IPS-20b (cell line): ENCODE measurements around the gene TAF9B.
A peak's percentile ranks its signal among the peaks of the same experiment; 100 is the strongest.

ENCODE experiments used
- H3K27ac ChIP-seq: one replicate; pipeline ENCODE4 v1.5.1; 2013; ENCODE audit warnings: low read length
- H3K27me3 ChIP-seq: 2 replicates; pipeline ENCODE4 v1.6.1; 2013; ENCODE audit warnings: mild to moderate bottlenecking, low read length, inconsistent platforms; ENCODE audit not compliant: insufficient read depth
- H3K36me3 ChIP-seq: 2 replicates; pipeline ENCODE4 v1.6.1; 2013; ENCODE audit warnings: low read depth, mild to moderate bottlenecking, inconsistent platforms, low read length, moderate library complexity; ENCODE audit not compliant: insufficient read depth
- H3K4me1 ChIP-seq: 2 replicates; pipeline ENCODE4 v1.6.1; 2013; ENCODE audit warnings: mild to moderate bottlenecking, control low read depth, inconsistent platforms, low read length, moderate library complexity; ENCODE audit not compliant: insufficient read depth
- H3K4me3 ChIP-seq: 2 replicates; pipeline ENCODE4 v1.5.1; 2013; ENCODE audit warnings: mild to moderate bottlenecking, low read length, inconsistent platforms
- H3K9ac ChIP-seq: 2 replicates; pipeline ENCODE4 v1.6.1; 2013; ENCODE audit warnings: low read depth, mild to moderate bottlenecking, inconsistent platforms, low read length, moderate library complexity
- H3K9me3 ChIP-seq: 2 replicates; pipeline ENCODE4 v1.6.1; 2013; ENCODE audit warnings: mild to moderate bottlenecking, low read depth, low read length, inconsistent platforms; ENCODE audit not compliant: insufficient read depth

TAF9B gene

GRCh38 chrX:78111140-78111931 is 28.1 kb downstream of the TAF9B start:
- H3K27me3 ChIP-seq: no peaks in the 10 kb centered on the region
- H3K36me3 ChIP-seq: peaks cover 84% of the 10 kb centered on the region
- H3K4me3 ChIP-seq: no peak overlapping the region
- no peak overlapping the region for H3K27ac ChIP-seq
- H3K4me1 ChIP-seq: peaks cover 4% of the 10 kb centered on the region; the same call in 1 of the 2 replicates
- H3K9me3 ChIP-seq: no peaks in the 10 kb centered on the region
- H3K9ac ChIP-seq: no peak overlapping the region

- Histone ChIP-seq H3K36me3 (peaks cover 65% of the 10 kb centered on the region), H3K27ac (no peak overlapping the region), H3K4me3 (no peak overlapping the region), H3K27me3 (no peaks in the 10 kb centered on the region), H3K9me3 (no peaks in the 10 kb centered on the region), H3K4me1 (peaks cover 9% of the 10 kb centered on the region; the same call in 1 of the 2 replicates), H3K9ac (no peak overlapping the region)
Measured at GRCh38 chrX:78109458-78109857, 30.0 kb downstream of the TAF9B start.

GRCh38 chrX:78106651-78106986 is 32.8 kb downstream of the TAF9B start:
- no peaks in the 10 kb centered on the region for H3K27me3 ChIP-seq
- H3K36me3 ChIP-seq: peaks cover 37% of the 10 kb centered on the region
- peak overlapping the region; percentile 96 for H3K4me3 ChIP-seq
- H3K9me3 ChIP-seq: no peaks in the 10 kb centered on the region
- no peak overlapping the region for H3K27ac ChIP-seq
- no peak overlapping the region; the same call in 1 of the 2 replicates for H3K9ac ChIP-seq
- peaks cover 9% of the 10 kb centered on the region; the same call in 1 of the 2 replicates for H3K4me1 ChIP-seq

- H3K27ac ChIP-seq: no peak overlapping the region
- H3K4me1 ChIP-seq: peaks cover 9% of the 10 kb centered on the region; the same call in 1 of the 2 replicates
- H3K4me3 ChIP-seq: peak overlapping the region; percentile 96
- H3K27me3 ChIP-seq: no peaks in the 10 kb centered on the region
- H3K36me3 ChIP-seq: peaks cover 31% of the 10 kb centered on the region
- peak overlapping the region; percentile 98; the same call in 1 of the 2 replicates for H3K9ac ChIP-seq
- H3K9me3 ChIP-seq: no peaks in the 10 kb centered on the region
Measured at GRCh38 chrX:78105944-78106650, 33.4 kb downstream of the TAF9B start.

- Histone ChIP-seq H3K27ac (peak overlapping the region; percentile 74), H3K9me3 (no peaks in the 10 kb centered on the region), H3K4me3 (peak overlapping the region; percentile 96), H3K36me3 (peaks cover 18% of the 10 kb centered on the region; the same call in 1 of the 2 replicates), H3K4me1 (peaks cover 9% of the 10 kb centered on the region; the same call in 1 of the 2 replicates), H3K27me3 (no peaks in the 10 kb centered on the region), H3K9ac (peak overlapping the region; percentile 98)
Measured at GRCh38 chrX:78104447-78105176, 34.8 kb downstream of the TAF9B start.

- Histone ChIP-seq H3K27ac (peak within 1 kb of the TSS; percentile 74), H3K9ac (peak within 1 kb of the TSS; percentile 98), H3K27me3 (no peaks in the 10 kb centered on the region), H3K36me3 (peaks cover 16% of the 10 kb centered on the region; the same call in 1 of the 2 replicates), H3K4me1 (peaks cover 9% of the 10 kb centered on the region; the same call in 1 of the 2 replicates), H3K9me3 (no peaks in the 10 kb centered on the region), H3K4me3 (peak within 1 kb of the TSS; percentile 96)
Measured at GRCh38 chrX:78103623-78104446, 35.6 kb downstream of the TAF9B start, which contains the start of gene PGK1. PGK1 (plus strand) TSS chrX:78104248; CDS start chrX:78104341, 93 bp downstream.

- H3K9ac ChIP-seq: peak overlapping the region; percentile 19; the same call in 1 of the 2 replicates
- no peak overlapping the region for H3K27ac ChIP-seq
- peaks cover 13% of the 10 kb centered on the region; the same call in 1 of the 2 replicates for H3K36me3 ChIP-seq
- H3K4me3 ChIP-seq: peak overlapping the region; percentile 58; the same call in 1 of the 2 replicates
- H3K4me1 ChIP-seq: peaks cover 9% of the 10 kb centered on the region; the same call in 1 of the 2 replicates
- no peaks in the 10 kb centered on the region for H3K27me3 ChIP-seq
- H3K9me3 ChIP-seq: no peaks in the 10 kb centered on the region
Measured at GRCh38 chrX:78103001-78103622, 36.3 kb downstream of the TAF9B start.

- no peaks in the 10 kb centered on the region for H3K27me3 ChIP-seq
- no peak overlapping the region for H3K4me3 ChIP-seq
- H3K36me3 ChIP-seq: peaks cover 5% of the 10 kb centered on the region; the same call in 1 of the 2 replicates
- no peaks in the 10 kb centered on the region for H3K9me3 ChIP-seq
- no peak overlapping the region for H3K9ac ChIP-seq
- H3K4me1 ChIP-seq: peaks cover 9% of the 10 kb centered on the region; the same call in 1 of the 2 replicates
- no peak overlapping the region for H3K27ac ChIP-seq
Measured at GRCh38 chrX:78102091-78102490, 37.4 kb downstream of the TAF9B start.

- Histone ChIP-seq H3K9ac (no peak overlapping the region), H3K9me3 (no peaks in the 10 kb centered on the region), H3K36me3 (no peaks in the 10 kb centered on the region), H3K27ac (no peak overlapping the region), H3K4me1 (no peaks in the 10 kb centered on the region), H3K27me3 (no peaks in the 10 kb centered on the region), H3K4me3 (no peak overlapping the region)
Measured at GRCh38 chrX:78098108-78098507, 41.3 kb downstream of the TAF9B start.

- no peaks in the 10 kb centered on the region for H3K4me1 ChIP-seq
- no peaks in the 10 kb centered on the region for H3K36me3 ChIP-seq
- H3K27ac ChIP-seq: no peak overlapping the region
- no peak overlapping the region for H3K4me3 ChIP-seq
- no peak overlapping the region for H3K9ac ChIP-seq
- H3K9me3 ChIP-seq: no peaks in the 10 kb centered on the region
- no peaks in the 10 kb centered on the region for H3K27me3 ChIP-seq
Measured at GRCh38 chrX:78092296-78092695, 47.2 kb downstream of the TAF9B start.
